Measurements from ENCODE around the gene SOWAHC. TPM values are rescaled to one million over a fixed set of nuclear protein-coding genes. Genes with fewer than 3 reads are reported as not detected.

The SOWAHC gene
- total and polyA plus RNA-seq, 2 of the 13 experiments (the other 11 are each of a cell fraction or from before 2014, with no cell fraction given): 21.2 to 22.5 TPM

DNA sequence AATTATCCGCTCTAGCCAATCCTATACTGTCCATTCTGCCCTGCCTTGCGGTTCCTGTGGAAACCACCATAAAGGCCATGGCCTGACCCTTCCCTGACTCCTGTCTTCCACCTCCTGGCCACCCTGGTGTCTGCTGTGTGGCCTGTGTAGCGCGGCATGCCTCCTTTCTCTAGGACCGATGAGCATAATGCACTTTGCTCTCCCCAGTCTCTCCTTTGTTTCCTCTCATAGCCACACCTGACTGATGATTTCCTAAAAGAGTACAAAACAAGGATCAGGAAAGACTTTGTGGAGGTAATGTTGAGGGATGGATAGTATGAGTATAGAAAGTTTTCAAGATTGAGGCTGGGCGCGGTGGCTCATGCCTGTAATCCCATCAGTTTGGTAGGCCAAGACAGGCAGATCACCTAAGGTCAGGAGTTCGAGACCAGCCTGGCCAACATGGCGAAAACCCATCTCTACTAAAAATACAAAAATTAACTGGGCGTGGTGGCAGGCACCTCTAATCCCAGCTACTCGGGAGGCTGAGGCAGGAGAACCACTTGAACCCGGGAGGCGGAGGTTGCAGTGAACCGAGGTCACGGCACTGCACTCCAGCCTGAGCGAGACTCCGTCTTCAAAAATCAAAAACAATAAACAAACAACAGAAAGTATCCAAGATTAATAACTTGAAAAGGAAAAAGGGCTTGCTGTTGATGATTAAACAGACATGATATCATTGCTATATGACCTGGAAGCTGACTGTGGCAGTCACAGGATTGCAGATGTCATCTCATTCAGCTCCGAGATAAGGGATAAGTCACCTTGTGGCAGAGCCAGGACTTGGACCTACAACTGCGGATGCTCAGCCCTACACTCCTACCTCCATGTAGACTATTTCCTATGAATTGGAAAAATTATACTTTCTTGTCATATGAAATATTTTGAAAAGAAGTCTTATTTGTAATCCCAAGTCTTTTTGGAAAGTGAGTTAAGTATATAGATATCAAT is 16.6 kb downstream of the SOWAHC start (continued):
- no peak for TF ChIP-seq JUND (CRISPR knock-in tag; IDR thresholded peaks at IDR 0.05)
- peak; percentile 47; the same call in 1 of the 2 replicates for TF ChIP-seq PPARG (CRISPR knock-in tag; conservative IDR thresholded peaks at IDR 0.05)
- no peak for TF ChIP-seq ZNF781 (CRISPR knock-in tag; IDR thresholded peaks at IDR 0.05; ENCODE audit: borderline replicate concordance, not compliant biosample characterization)
- no peak for TF ChIP-seq ZNF367 (CRISPR knock-in tag; IDR thresholded peaks at IDR 0.05; ENCODE audit: borderline replicate concordance)
- TF ChIP-seq JARID2 (CRISPR knock-in tag; IDR thresholded peaks at IDR 0.05; ENCODE audit: insufficient replicate concordance): no peak
- TF ChIP-seq ZNF792 (CRISPR knock-in tag; IDR thresholded peaks at IDR 0.05): peak; percentile 96; the same call in 1 of the 2 replicates
- no peak; the same call in 1 of the 2 replicates for TF ChIP-seq ATF2 (CRISPR knock-in tag; IDR thresholded peaks at IDR 0.05)
- TF ChIP-seq, protein P1, sequence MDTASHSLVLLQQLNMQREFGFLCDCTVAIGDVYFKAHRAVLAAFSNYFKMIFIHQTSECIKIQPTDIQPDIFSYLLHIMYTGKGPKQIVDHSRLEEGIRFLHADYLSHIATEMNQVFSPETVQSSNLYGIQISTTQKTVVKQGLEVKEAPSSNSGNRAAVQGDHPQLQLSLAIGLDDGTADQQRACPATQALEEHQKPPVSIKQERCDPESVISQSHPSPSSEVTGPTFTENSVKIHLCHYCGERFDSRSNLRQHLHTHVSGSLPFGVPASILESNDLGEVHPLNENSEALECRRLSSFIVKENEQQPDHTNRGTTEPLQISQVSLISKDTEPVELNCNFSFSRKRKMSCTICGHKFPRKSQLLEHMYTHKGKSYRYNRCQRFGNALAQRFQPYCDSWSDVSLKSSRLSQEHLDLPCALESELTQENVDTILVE (CRISPR knock-in tag; IDR thresholded peaks at IDR 0.05): no peak
- TF ChIP-seq YEATS2 (CRISPR knock-in tag; IDR thresholded peaks at IDR 0.05; ENCODE audit: borderline replicate concordance): no peak; the same call in 1 of the 2 replicates
- no peak for TF ChIP-seq ARNT (IDR thresholded peaks at IDR 0.05)
- TF ChIP-seq HNRNPUL1 (IDR thresholded peaks at IDR 0.05; ENCODE audit: low read depth, low read length): no peak
- TF ChIP-seq NFIC (IDR thresholded peaks at IDR 0.05; ENCODE audit: low read length): 0 out of 2 replicates have a peak, but pooled peaks have one; percentile 22
- TF ChIP-seq, protein P2, sequence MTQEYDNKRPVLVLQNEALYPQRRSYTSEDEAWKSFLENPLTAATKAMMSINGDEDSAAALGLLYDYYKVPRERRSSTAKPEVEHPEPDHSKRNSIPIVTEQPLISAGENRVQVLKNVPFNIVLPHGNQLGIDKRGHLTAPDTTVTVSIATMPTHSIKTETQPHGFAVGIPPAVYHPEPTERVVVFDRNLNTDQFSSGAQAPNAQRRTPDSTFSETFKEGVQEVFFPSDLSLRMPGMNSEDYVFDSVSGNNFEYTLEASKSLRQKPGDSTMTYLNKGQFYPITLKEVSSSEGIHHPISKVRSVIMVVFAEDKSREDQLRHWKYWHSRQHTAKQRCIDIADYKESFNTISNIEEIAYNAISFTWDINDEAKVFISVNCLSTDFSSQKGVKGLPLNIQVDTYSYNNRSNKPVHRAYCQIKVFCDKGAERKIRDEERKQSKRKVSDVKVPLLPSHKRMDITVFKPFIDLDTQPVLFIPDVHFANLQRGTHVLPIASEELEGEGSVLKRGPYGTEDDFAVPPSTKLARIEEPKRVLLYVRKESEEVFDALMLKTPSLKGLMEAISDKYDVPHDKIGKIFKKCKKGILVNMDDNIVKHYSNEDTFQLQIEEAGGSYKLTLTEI (CRISPR knock-in tag; conservative IDR thresholded peaks at IDR 0.05): no peak
- TF ChIP-seq MYNN (CRISPR knock-in tag; IDR thresholded peaks at IDR 0.05; ENCODE audit: low read depth): no peak
- TF ChIP-seq MLLT10 (CRISPR knock-in tag; IDR thresholded peaks at IDR 0.05): no peak
- no peak for TF ChIP-seq ZNF33A (CRISPR knock-in tag; IDR thresholded peaks at IDR 0.05; ENCODE audit: borderline replicate concordance)
- TF ChIP-seq ZKSCAN1 (IDR thresholded peaks at IDR 0.05; ENCODE audit: low read length): no peak
- TF ChIP-seq, protein P3, sequence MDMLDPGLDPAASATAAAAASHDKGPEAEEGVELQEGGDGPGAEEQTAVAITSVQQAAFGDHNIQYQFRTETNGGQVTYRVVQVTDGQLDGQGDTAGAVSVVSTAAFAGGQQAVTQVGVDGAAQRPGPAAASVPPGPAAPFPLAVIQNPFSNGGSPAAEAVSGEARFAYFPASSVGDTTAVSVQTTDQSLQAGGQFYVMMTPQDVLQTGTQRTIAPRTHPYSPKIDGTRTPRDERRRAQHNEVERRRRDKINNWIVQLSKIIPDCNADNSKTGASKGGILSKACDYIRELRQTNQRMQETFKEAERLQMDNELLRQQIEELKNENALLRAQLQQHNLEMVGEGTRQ (IDR thresholded peaks at IDR 0.05; ENCODE audit: low read depth, low read length): no peak
- TF ChIP-seq, protein P3 (CRISPR knock-in tag; IDR thresholded peaks at IDR 0.05; ENCODE audit: borderline replicate concordance): no peak
- peak; percentile 55; the same call in 1 of the 2 replicates for TF ChIP-seq KDM1A (CRISPR knock-in tag; IDR thresholded peaks at IDR 0.05)
- no peak; the same call in 1 of the 2 replicates for TF ChIP-seq GABPB1 (CRISPR knock-in tag; IDR thresholded peaks at IDR 0.05)
- TF ChIP-seq ZNF737 (CRISPR knock-in tag; IDR thresholded peaks at IDR 0.05; ENCODE audit: borderline replicate concordance): no peak
- TF ChIP-seq ZNF75D (CRISPR knock-in tag; IDR thresholded peaks at IDR 0.05; ENCODE audit: borderline replicate concordance): no peak
